ENCODE data around the gene DPF3. TPM values are rescaled to one million over a fixed set of nuclear protein-coding genes. Genes with fewer than 3 reads are reported as not detected.

DPF3 gene
- total and polyA plus RNA-seq, 2 donors (not counting 1 experiment from before 2014, with no cell fraction given): 7.6 to 13.7 TPM

- TF ChIP-seq CTCF (conservative IDR thresholded peaks at IDR 0.05 in 1 of 2, IDR thresholded peaks at IDR 0.05 in 1 of 2; ENCODE audit: low read depth in 1 of 2, low read length in 2 of 2) (no peak), EZH2 (IDR thresholded peaks at IDR 0.05; ENCODE audit: low read length, missing control alignments) (no peak)
- peaks cover 8% of the 10 kb centered on the region for H3K79me2 ChIP-seq (ENCODE audit: control insufficient read depth, insufficient read depth, low read length)
- H3K4me1 ChIP-seq (ENCODE audit: control insufficient read depth, extremely low read depth, insufficient read depth, low read length): no peaks in the 10 kb centered on the region
- H4K20me1 ChIP-seq (ENCODE audit: control insufficient read depth, extremely low read depth, insufficient read depth, low read length): no peaks in the 10 kb centered on the region
- no peak overlapping the region for H3K27ac ChIP-seq (ENCODE audit: insufficient read depth, low read length)
- DNase-seq (ENCODE audit: low read depth in 2 of 2): no peak
- H3K4me2 ChIP-seq (ENCODE audit: extremely low read depth, insufficient read depth, low read length): no peak overlapping the region
- H3K9ac ChIP-seq (ENCODE audit: insufficient read depth, low read length): no peak overlapping the region
- no peaks in the 10 kb centered on the region for H3K36me3 ChIP-seq (ENCODE audit: control insufficient read depth, insufficient read depth, low read length)
- no peak overlapping the region for H2AFZ ChIP-seq (ENCODE audit: low read length)
- no peaks in the 10 kb centered on the region for H3K9me3 ChIP-seq (ENCODE audit: control insufficient read depth, insufficient read depth, low read depth, low read length)
- H3K4me3 ChIP-seq (replicated peaks in 1 of 4; ENCODE audit: control extremely low read depth in 1 of 4, insufficient read depth in 1 of 4, low read depth in 3 of 4, low read length in 4 of 4): no peak overlapping the region
- H3K27me3 ChIP-seq (ENCODE audit: control insufficient read depth, insufficient read depth, low read length): no peaks in the 10 kb centered on the region
These were observed 78.5 kb downstream of the DPF3 start for GRCh38 chr14:72815430-72815829.

- no peaks in the 10 kb centered on the region for H3K4me1 ChIP-seq (ENCODE audit: control insufficient read depth, extremely low read depth, insufficient read depth, low read length)
- H4K20me1 ChIP-seq (ENCODE audit: control insufficient read depth, extremely low read depth, insufficient read depth, low read length): no peaks in the 10 kb centered on the region
- H3K27ac ChIP-seq (ENCODE audit: insufficient read depth, low read length): no peak overlapping the region
- no peak for DNase-seq (ENCODE audit: low read depth in 2 of 2)
- no peak overlapping the region for H3K4me2 ChIP-seq (ENCODE audit: extremely low read depth, insufficient read depth, low read length)
- no peak overlapping the region for H3K4me3 ChIP-seq (replicated peaks in 1 of 4; ENCODE audit: control extremely low read depth in 1 of 4, insufficient read depth in 1 of 4, low read depth in 3 of 4, low read length in 4 of 4)
- H2AFZ ChIP-seq (ENCODE audit: low read length): no peak overlapping the region
- no peaks in the 10 kb centered on the region for H3K27me3 ChIP-seq (ENCODE audit: control insufficient read depth, insufficient read depth, low read length)
- peaks cover 11% of the 10 kb centered on the region for H3K79me2 ChIP-seq (ENCODE audit: control insufficient read depth, insufficient read depth, low read length)
- H3K36me3 ChIP-seq (ENCODE audit: control insufficient read depth, insufficient read depth, low read length): no peaks in the 10 kb centered on the region
- no peak for TF ChIP-seq EZH2 (IDR thresholded peaks at IDR 0.05; ENCODE audit: low read length, missing control alignments)
- TF ChIP-seq CTCF (conservative IDR thresholded peaks at IDR 0.05 in 1 of 2, IDR thresholded peaks at IDR 0.05 in 1 of 2; ENCODE audit: low read depth in 1 of 2, low read length in 2 of 2): no peak
- no peaks in the 10 kb centered on the region for H3K9me3 ChIP-seq (ENCODE audit: control insufficient read depth, insufficient read depth, low read depth, low read length)
- H3K9ac ChIP-seq (ENCODE audit: insufficient read depth, low read length): no peak overlapping the region
These were observed 81.5 kb downstream of the DPF3 start for GRCh38 chr14:72812292-72812851.

- H3K9me3 ChIP-seq (ENCODE audit: control insufficient read depth, insufficient read depth, low read depth, low read length): no peaks in the 10 kb centered on the region
- H4K20me1 ChIP-seq (ENCODE audit: control insufficient read depth, extremely low read depth, insufficient read depth, low read length): no peaks in the 10 kb centered on the region
- TF ChIP-seq EZH2 (IDR thresholded peaks at IDR 0.05; ENCODE audit: low read length, missing control alignments) (no peak), CTCF (conservative IDR thresholded peaks at IDR 0.05 in 1 of 2, IDR thresholded peaks at IDR 0.05 in 1 of 2; ENCODE audit: low read depth in 1 of 2, low read length in 2 of 2) (no peak)
- no peak overlapping the region for H2AFZ ChIP-seq (ENCODE audit: low read length)
- H3K79me2 ChIP-seq (ENCODE audit: control insufficient read depth, insufficient read depth, low read length): peaks cover 11% of the 10 kb centered on the region
- H3K4me3 ChIP-seq (replicated peaks in 1 of 4; ENCODE audit: control extremely low read depth in 1 of 4, insufficient read depth in 1 of 4, low read depth in 3 of 4, low read length in 4 of 4): no peak overlapping the region
- no peaks in the 10 kb centered on the region for H3K4me1 ChIP-seq (ENCODE audit: control insufficient read depth, extremely low read depth, insufficient read depth, low read length)
- no peak for DNase-seq (ENCODE audit: low read depth in 2 of 2)
- H3K27me3 ChIP-seq (ENCODE audit: control insufficient read depth, insufficient read depth, low read length): no peaks in the 10 kb centered on the region
- no peak overlapping the region for H3K4me2 ChIP-seq (ENCODE audit: extremely low read depth, insufficient read depth, low read length)
- H3K9ac ChIP-seq (ENCODE audit: insufficient read depth, low read length): no peak overlapping the region
- H3K27ac ChIP-seq (ENCODE audit: insufficient read depth, low read length): no peak overlapping the region
- H3K36me3 ChIP-seq (ENCODE audit: control insufficient read depth, insufficient read depth, low read length): no peaks in the 10 kb centered on the region
These were observed 83.7 kb downstream of the DPF3 start for GRCh38 chr14:72810201-72810600.

Measured in fibroblast of lung (primary cell).